ENCODE results near the gene SRGAP3. TPM values are rescaled to one million over a fixed set of nuclear protein-coding genes. Genes with fewer than 3 reads are reported as not detected.

SRGAP3 gene
- total RNA-seq, 1 donor from 2014 or later: 3.9 TPM

GRCh38 chr3:9255976-9256375 lies 6.5 kb upstream of the SRGAP3 start:
- Mint-ChIP-seq H3K4me1 (ENCODE audit: low read depth, unreplicated experiment) (peaks cover 2% of the 10 kb centered on the region), H3K27me3 (ENCODE audit: low read depth, unreplicated experiment) (peaks cover 13% of the 10 kb centered on the region), H3K27ac (ENCODE audit: unreplicated experiment) (no peak overlapping the region), H3K36me3 (ENCODE audit: low read depth, unreplicated experiment) (no peaks in the 10 kb centered on the region), H3K9me3 (ENCODE audit: unreplicated experiment) (peaks cover 7% of the 10 kb centered on the region), H3K4me3 (ENCODE audit: unreplicated experiment) (no peak overlapping the region)
- no peak for TF ChIP-seq CTCF (IDR thresholded peaks at IDR 0.05; ENCODE audit: insufficient read depth, low read depth, low read length)
- TF ChIP-seq EZH2 (IDR thresholded peaks at IDR 0.05; ENCODE audit: insufficient read depth, low read length): no peak
- Histone ChIP-seq H3K4me1 (ENCODE audit: insufficient read depth, low read length) (no peaks in the 10 kb centered on the region), H3K9me3 (ENCODE audit: insufficient read depth, low read depth, low read length) (peaks cover 3% of the 10 kb centered on the region), H3K9ac (ENCODE audit: low read length) (no peak overlapping the region), H4K20me1 (ENCODE audit: insufficient read depth, low read length) (no peaks in the 10 kb centered on the region), H2AFZ (ENCODE audit: low read depth, low read length) (no peak overlapping the region), H3K79me2 (ENCODE audit: insufficient read depth, low read length) (no peaks in the 10 kb centered on the region), H3K27me3 (ENCODE audit: insufficient read depth, low read length) (peaks cover 6% of the 10 kb centered on the region), H3K27ac (ENCODE audit: low read depth, low read length) (no peak overlapping the region), H3K4me3 (ENCODE audit: insufficient read depth, low read depth, low read length) (no peak overlapping the region), H3K36me3 (ENCODE audit: insufficient read depth, low read length) (no peaks in the 10 kb centered on the region), H3K4me2 (ENCODE audit: low read length) (no peak overlapping the region)
- DNase-seq (ENCODE audit: low read depth): no peak
- no peak for FAIRE-seq

GRCh38 chr3:9254764-9255163 lies 5.3 kb upstream of the SRGAP3 start:
- no peaks in the 10 kb centered on the region for H3K36me3 Mint-ChIP-seq (ENCODE audit: low read depth, unreplicated experiment)
- H3K9ac ChIP-seq (ENCODE audit: low read length): no peak overlapping the region
- no peak overlapping the region for H3K4me3 Mint-ChIP-seq (ENCODE audit: unreplicated experiment)
- no peak for FAIRE-seq
- peaks cover 3% of the 10 kb centered on the region for H3K4me1 ChIP-seq (ENCODE audit: insufficient read depth, low read length)
- peaks cover 9% of the 10 kb centered on the region for H3K27me3 Mint-ChIP-seq (ENCODE audit: low read depth, unreplicated experiment)
- H3K27ac ChIP-seq (ENCODE audit: low read depth, low read length): no peak overlapping the region
- H3K27me3 ChIP-seq (ENCODE audit: insufficient read depth, low read length): peaks cover 6% of the 10 kb centered on the region
- H4K20me1 ChIP-seq (ENCODE audit: insufficient read depth, low read length): no peaks in the 10 kb centered on the region
- peaks cover 3% of the 10 kb centered on the region for H3K9me3 ChIP-seq (ENCODE audit: insufficient read depth, low read depth, low read length)
- H3K9me3 Mint-ChIP-seq (ENCODE audit: unreplicated experiment): peaks cover 7% of the 10 kb centered on the region
- DNase-seq (ENCODE audit: low read depth): no peak
- TF ChIP-seq CTCF (IDR thresholded peaks at IDR 0.05; ENCODE audit: insufficient read depth, low read depth, low read length) (no peak), EZH2 (IDR thresholded peaks at IDR 0.05; ENCODE audit: insufficient read depth, low read length) (no peak)
- no peaks in the 10 kb centered on the region for H3K36me3 ChIP-seq (ENCODE audit: insufficient read depth, low read length)
- peaks cover 4% of the 10 kb centered on the region for H3K4me1 Mint-ChIP-seq (ENCODE audit: low read depth, unreplicated experiment)
- no peak overlapping the region for H2AFZ ChIP-seq (ENCODE audit: low read depth, low read length)
- H3K4me2 ChIP-seq (ENCODE audit: low read length): no peak overlapping the region
- H3K79me2 ChIP-seq (ENCODE audit: insufficient read depth, low read length): no peaks in the 10 kb centered on the region
- H3K4me3 ChIP-seq (ENCODE audit: insufficient read depth, low read depth, low read length): no peak overlapping the region
- no peak overlapping the region for H3K27ac Mint-ChIP-seq (ENCODE audit: unreplicated experiment)

DNA sequence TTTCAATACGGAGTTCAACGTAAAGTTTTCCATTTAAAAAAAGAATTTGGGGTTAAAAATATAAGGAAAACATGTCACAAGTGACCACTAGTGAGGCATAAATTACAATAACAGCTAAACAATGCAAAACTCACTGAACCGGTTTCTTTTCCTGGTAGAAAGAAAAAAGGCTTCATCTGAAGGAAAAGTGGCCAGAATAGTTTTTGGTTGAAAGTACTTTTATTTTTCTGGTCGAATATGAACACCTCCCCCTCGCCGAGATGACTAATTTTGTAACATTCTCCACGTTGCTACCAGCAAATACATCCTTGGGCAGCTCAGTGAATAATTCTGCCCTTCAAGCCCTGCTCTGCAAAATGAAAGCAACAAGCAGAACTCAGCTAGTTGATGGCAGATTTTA lies 3.9 kb upstream of the SRGAP3 start:
- DNase-seq (ENCODE audit: low read depth) (no peak), FAIRE-seq (no peak)
- H3K36me3 ChIP-seq (ENCODE audit: insufficient read depth, low read length): no peaks in the 10 kb centered on the region
- no peak overlapping the region for H2AFZ ChIP-seq (ENCODE audit: low read depth, low read length)
- peaks cover 9% of the 10 kb centered on the region for H3K4me1 Mint-ChIP-seq (ENCODE audit: low read depth, unreplicated experiment)
- peaks cover 5% of the 10 kb centered on the region for H3K9me3 Mint-ChIP-seq (ENCODE audit: unreplicated experiment)
- H3K9me3 ChIP-seq (ENCODE audit: insufficient read depth, low read depth, low read length): peaks cover 3% of the 10 kb centered on the region
- no peak overlapping the region for H3K27ac ChIP-seq (ENCODE audit: low read depth, low read length)
- peaks cover 5% of the 10 kb centered on the region for H3K27me3 Mint-ChIP-seq (ENCODE audit: low read depth, unreplicated experiment)
- H3K4me3 Mint-ChIP-seq (ENCODE audit: unreplicated experiment): no peak overlapping the region
- no peak overlapping the region for H3K9ac ChIP-seq (ENCODE audit: low read length)
- H3K4me2 ChIP-seq (ENCODE audit: low read length): no peak overlapping the region
- no peaks in the 10 kb centered on the region for H4K20me1 ChIP-seq (ENCODE audit: insufficient read depth, low read length)
- no peak overlapping the region for H3K27ac Mint-ChIP-seq (ENCODE audit: unreplicated experiment)
- TF ChIP-seq CTCF (IDR thresholded peaks at IDR 0.05; ENCODE audit: insufficient read depth, low read depth, low read length): no peak
- no peak for TF ChIP-seq EZH2 (IDR thresholded peaks at IDR 0.05; ENCODE audit: insufficient read depth, low read length)
- H3K36me3 Mint-ChIP-seq (ENCODE audit: low read depth, unreplicated experiment): no peaks in the 10 kb centered on the region
- peaks cover 8% of the 10 kb centered on the region for H3K27me3 ChIP-seq (ENCODE audit: insufficient read depth, low read length)
- H3K79me2 ChIP-seq (ENCODE audit: insufficient read depth, low read length): no peaks in the 10 kb centered on the region
- H3K4me3 ChIP-seq (ENCODE audit: insufficient read depth, low read depth, low read length): no peak overlapping the region
- peaks cover 15% of the 10 kb centered on the region for H3K4me1 ChIP-seq (ENCODE audit: insufficient read depth, low read length)
